ENCODE measurements around the gene FAM174C.

The FAM174C gene

DNA sequence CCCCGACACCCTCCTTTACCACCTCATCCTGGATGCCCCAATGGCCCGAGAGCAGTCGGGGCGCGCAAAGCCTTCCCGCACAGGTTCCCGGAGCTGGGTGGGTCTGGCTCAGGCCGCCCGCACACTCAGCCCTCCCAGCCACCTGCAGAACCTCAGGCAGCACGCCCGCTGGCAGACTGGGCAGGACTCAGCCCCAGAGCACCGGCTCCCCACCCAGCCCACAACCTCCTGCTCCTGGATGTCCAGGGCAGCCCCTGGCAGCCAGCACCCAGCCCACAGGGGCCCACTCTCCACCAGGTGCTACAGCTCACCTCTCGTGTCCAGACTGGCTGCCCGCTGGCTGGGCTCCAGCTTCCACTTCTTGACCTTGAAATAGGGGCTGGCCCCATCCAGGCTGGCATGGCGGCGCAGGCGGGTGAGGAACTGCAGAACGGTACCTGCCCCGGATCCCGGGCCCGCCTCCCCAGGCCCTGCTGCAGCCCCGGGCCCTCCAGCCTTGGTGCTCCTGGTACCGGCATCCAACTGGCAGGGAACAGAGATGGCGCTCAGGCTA lies 42.1 kb upstream of the FAM174C start:
- no peak overlapping the region for H3K4me3 ChIP-seq (ENCODE audit: low read length)
- no peak for TF ChIP-seq ZNF274 (IDR thresholded peaks at IDR 0.05; ENCODE audit: low read depth, low read length)

GRCh38 chr19:1234051-1234954 lies 41.0 kb upstream of the FAM174C start:
- no peak overlapping the region for H3K4me3 ChIP-seq (ENCODE audit: low read length)
- TF ChIP-seq ZNF274 (IDR thresholded peaks at IDR 0.05; ENCODE audit: low read depth, low read length), result no peak

DNA sequence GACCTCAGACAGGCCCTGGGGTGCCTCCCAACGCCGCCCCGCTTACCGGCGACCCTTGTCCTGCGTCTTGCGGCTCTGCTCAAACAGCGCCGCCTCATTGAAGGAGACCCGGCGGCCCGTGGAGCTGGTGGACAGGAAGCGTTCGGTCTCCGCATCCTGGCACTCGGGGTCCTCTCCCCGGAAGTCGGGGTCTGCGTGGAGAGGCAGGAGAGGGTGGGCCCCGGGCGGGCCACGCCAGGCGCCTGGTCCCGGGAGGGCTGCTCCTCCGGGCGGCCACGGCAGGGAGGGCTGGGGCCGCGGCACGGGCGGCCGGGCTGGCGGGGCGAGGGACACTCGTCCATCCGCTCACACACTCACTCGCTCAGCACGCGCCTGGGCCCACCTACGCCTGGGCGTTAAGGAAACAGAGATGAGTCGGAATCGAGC lies 40.4 kb upstream of the FAM174C start:
- no peak for TF ChIP-seq ZNF274 (IDR thresholded peaks at IDR 0.05; ENCODE audit: low read depth, low read length)
- no peak overlapping the region for H3K4me3 ChIP-seq (ENCODE audit: low read length)

DNA sequence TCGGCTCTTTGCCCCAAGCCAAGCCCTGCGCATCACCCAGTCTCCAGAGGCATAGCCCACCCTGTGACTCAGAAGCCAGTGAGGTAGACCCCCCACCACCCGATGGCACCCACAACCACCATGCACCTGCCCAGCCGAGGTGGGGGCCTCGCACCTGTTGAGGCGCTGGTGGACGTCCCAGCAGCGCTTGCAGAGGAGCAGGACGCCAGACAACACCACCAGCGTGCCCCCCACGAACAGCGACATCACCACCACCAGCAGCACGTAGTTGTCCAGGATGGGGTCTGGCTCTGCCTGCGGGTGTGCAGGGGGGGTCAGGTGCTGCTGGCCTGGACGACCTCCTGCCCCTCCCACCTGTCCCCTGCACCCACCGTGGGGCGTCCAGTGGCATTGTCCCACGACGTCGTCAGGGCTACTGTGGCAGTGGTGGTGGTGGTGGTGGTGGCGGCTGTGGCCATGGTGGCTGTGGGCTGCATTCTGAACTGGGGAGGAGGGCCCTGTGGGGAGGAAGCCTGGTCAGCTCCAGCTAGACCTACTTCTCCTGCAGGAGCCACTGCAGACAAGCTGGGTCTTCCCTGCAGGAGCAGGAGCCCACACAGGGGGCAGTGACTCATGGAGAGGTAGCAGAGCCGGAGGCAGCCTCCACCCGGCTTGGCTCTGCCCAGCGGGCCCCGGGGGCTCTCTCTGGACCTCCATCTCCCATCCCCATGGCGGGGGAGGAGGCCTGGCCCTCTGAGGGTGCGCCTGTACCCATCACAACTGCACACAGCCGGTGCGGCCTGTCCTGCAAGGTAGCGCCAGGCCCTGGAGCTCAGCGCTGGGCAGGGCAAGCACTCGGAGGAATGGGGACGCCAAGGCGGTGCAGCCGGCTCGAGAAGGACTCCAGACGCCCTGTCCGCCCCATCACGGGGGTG lies 39.4 kb upstream of the FAM174C start:
- no peak overlapping the region for H3K4me3 ChIP-seq (ENCODE audit: low read length)
- TF ChIP-seq ZNF274 (IDR thresholded peaks at IDR 0.05; ENCODE audit: low read depth, low read length), result no peak

DNA sequence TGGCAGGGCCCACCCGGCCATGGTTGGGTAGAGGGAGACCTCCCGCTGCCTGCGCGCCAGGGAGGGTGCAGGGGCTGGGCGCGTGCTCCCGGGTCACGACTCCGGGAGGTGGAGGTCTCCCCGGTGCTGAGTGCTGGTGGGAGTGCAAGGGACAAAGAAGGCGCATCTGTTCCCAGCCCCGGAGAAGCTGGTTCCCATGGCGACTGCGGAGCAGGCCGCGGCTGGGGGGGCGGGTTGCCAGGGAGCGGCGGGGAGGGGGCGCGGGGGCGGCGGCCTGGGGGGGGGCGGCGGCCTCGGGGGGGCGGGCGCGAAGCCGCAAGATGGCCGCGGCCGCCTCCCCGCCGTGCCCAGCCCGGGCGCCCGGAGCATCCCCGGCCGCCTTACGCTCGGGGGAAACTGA lies 38.8 kb upstream of the FAM174C start:
- no peak for TF ChIP-seq ZNF274 (IDR thresholded peaks at IDR 0.05; ENCODE audit: low read depth, low read length)
- H3K4me3 ChIP-seq (ENCODE audit: low read length), result no peak overlapping the region

DNA sequence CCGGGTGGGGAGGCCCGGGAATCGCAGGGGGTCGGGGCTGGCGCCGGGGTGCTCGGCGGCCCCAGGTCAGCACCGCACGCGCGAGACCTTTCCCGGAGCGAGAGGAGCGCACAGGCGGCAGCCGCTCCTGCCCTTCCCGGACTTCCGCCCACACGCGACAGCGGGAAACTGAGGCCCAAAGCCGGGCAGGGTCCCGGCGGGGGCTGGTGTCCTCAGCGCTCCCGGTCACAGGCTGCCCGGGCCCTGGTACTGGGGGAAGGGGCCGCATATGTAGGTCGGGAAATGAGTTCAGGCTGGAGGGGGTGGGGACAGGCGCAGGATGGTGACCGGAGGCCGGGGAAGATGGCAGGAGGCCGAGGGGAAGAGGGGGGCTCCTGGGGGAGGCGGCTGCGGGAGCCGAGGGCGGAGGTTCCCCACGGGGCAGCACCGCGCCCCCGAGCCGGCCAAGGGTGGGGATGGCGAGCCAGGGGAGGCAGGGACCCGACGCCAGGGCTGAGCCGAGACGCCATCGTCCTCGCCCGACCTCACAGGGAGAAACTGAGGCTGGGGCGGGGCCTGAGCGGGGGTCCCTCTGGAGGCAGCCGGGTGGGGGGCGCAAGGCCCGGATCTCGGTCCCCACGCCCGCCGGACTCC lies 38.2 kb upstream of the FAM174C start:
- H3K4me3 ChIP-seq (ENCODE audit: low read length), result peak overlapping the region; percentile 28; the same call in 1 of the 2 replicates
- TF ChIP-seq ZNF274 (IDR thresholded peaks at IDR 0.05; ENCODE audit: low read depth, low read length), result no peak

- H3K4me3 ChIP-seq (ENCODE audit: low read length), result peak within 1 kb of the TSS; percentile 28; the same call in 1 of the 2 replicates
- TF ChIP-seq ZNF274 (IDR thresholded peaks at IDR 0.05; ENCODE audit: low read depth, low read length), result no peak
Measured at GRCh38 chr19:1237754-1238368, 37.5 kb upstream of the FAM174C start, which contains the start of gene CBARP. Gene CBARP, minus strand, starts transcription at chr19:1238005. Its CDS starts 1,905 bp downstream, at chr19:1236100.

- H3K4me3 ChIP-seq (ENCODE audit: low read length), result no peak overlapping the region
- TF ChIP-seq ZNF274 (IDR thresholded peaks at IDR 0.05; ENCODE audit: low read depth, low read length), result no peak
Measured at GRCh38 chr19:1238369-1239303, 36.7 kb upstream of the FAM174C start.

- TF ChIP-seq ZNF274 (IDR thresholded peaks at IDR 0.05; ENCODE audit: low read depth, low read length), result no peak
- no peak overlapping the region for H3K4me3 ChIP-seq (ENCODE audit: low read length)
Measured at GRCh38 chr19:1239420-1239795, 35.9 kb upstream of the FAM174C start.

GRCh38 chr19:1239796-1240737 lies 35.3 kb upstream of the FAM174C start:
- TF ChIP-seq ZNF274 (IDR thresholded peaks at IDR 0.05; ENCODE audit: low read depth, low read length), result no peak
- H3K4me3 ChIP-seq (ENCODE audit: low read length), result peak overlapping the region; percentile 30; the same call in 1 of the 2 replicates

DNA sequence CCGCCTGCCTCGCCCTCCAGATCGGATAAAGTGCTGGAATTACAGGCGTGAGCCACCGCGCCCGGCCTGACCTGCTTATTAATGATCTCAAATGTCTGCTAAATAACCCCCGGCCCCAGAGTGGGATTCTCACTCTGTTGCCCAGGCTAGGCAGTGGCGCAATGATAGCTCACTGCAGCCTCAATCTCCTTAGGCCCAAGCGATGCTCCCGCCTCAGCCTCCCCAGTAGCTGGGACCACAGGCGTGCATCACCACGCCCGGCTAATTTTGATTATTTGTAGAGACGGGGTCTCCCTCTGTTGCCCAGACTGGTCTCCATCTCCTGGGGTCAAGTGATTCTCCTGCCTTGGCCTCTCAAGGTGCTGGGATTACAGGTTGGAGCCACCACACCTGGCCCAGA lies 34.4 kb upstream of the FAM174C start:
- TF ChIP-seq ZNF274 (IDR thresholded peaks at IDR 0.05; ENCODE audit: low read depth, low read length), result no peak
- H3K4me3 ChIP-seq (ENCODE audit: low read length), result peak overlapping the region; percentile 25; the same call in 1 of the 2 replicates

All from GM08714 (cell line).